Thyroid gland (tissue), 4 donors: ENCODE data around the gene PJA1. TPM values are rescaled to one million over a fixed set of nuclear protein-coding genes. Genes with fewer than 3 reads are reported as not detected.

Experiments
- DNase-seq, 2 donors: peaks; one replicate each; pipeline ENCODE4 v3.0.0-alpha.2; 2019
- H3K27ac ChIP-seq, 3 donors: fragments of 200-600 bp; sonication (generic); 1 replicate in 2 of 3; 2 replicates in 1 of 3; pipeline ENCODE4 v1.5.1; 2016 to 2019; ENCODE audit warnings: mild to moderate bottlenecking in 1 of 3, moderate library complexity in 1 of 3
- H3K27me3 ChIP-seq: fragments of 200-600 bp; sonication (generic); one replicate; pipeline ENCODE4 v1.5.1; 2019
- H3K36me3 ChIP-seq, 2 donors: fragments of 200-600 bp; sonication (generic); one replicate each; pipeline ENCODE4 v1.5.1; 2016 to 2019
- H3K4me1 ChIP-seq, 2 donors: fragments of 200-600 bp; sonication (generic); one replicate each; pipeline ENCODE4 v1.5.1; 2017 to 2019
- H3K4me3 ChIP-seq, 3 donors: fragments of 200-600 bp; sonication (generic); replicated peaks in 1 of 3; 1 replicate in 2 of 3; 2 replicates in 1 of 3; pipeline ENCODE4 v1.5.1; 2016; ENCODE audit warnings: mild to moderate bottlenecking in 1 of 3
- H3K9me3 ChIP-seq: fragments of 200-600 bp; sonication (generic); one replicate; pipeline ENCODE4 v1.5.1; 2017
- POLR2A ChIP-seq, 2 donors: fragments of 450-650 bp; IDR thresholded peaks; one replicate each; pipeline ENCODE4 v1.6.1; 2017; ENCODE audit warnings: antibody characterized with exemption in 2 of 2, mild to moderate bottlenecking in 2 of 2, moderate library complexity in 1 of 2
- WGBS, 2 donors: methylation state at CpG; one replicate each; pipeline ENCODE4 v1.1.5; 2017; 5-methylcytosine and 5-hydroxymethylcytosine counted together
- intact Hi-C: fragments of 100-400 bp; cut with DNase I; formaldehyde crosslinking; loops from one replicate; pipeline ENCODE4 v1.15.1; 2023
- total RNA-seq, 4 donors: library from RNA; depleted of rRNA; stranded (reverse); fragments of >200 nt; gene quantifications; one replicate each; pipeline ENCODE4 v1.2.3, GENCODE V29; 2016
- TF ChIP-seq, protein P1 (sequence below), 6 experiments: fragments of 200-600 bp in 3 of 6; fragments of 450-650 bp in 3 of 6; sonication (generic) in 3 of 6; IDR thresholded peaks; one replicate each; pipeline ENCODE4 v1.5.1; 2016 to 2019; ENCODE audit warnings: antibody characterized with exemption in 6 of 6, mild to moderate bottlenecking in 2 of 6, inconsistent platforms in 1 of 6, moderate library complexity in 1 of 6

Gene PJA1
- total RNA-seq, 4 donors from 2014 or later, result 29.7 to 60.0 (median 50.1) TPM

DNA sequence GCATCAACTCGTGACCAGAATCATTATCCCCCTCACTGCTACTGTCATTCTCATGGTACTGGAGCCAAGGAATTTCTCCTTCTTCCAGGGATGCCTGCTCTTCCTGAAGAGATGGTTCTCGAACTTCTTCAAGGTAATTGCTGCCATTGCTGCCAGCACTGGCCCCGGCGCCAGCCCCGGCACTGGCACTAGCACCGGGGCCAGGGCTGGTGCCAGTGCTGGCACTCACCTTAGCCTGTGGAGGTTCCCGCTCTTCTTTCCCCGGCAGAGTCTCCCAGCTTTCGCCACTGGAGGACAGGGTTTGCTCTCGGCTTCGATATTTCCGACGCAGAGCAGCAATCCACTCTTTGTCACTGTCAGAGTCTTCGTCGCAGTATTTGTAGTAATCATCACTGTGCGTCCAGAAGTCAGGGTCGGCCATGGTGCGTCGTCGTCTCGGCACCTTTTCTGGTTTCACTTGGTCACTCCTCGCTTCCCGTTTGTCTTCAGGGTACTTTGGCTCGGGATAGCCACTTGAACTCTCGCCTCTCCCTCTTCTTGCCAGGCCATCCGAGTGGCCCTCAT is 3.4 kb downstream of the PJA1 start:
- intact Hi-C loops, result no loop called here
- TF ChIP-seq, protein P1, sequence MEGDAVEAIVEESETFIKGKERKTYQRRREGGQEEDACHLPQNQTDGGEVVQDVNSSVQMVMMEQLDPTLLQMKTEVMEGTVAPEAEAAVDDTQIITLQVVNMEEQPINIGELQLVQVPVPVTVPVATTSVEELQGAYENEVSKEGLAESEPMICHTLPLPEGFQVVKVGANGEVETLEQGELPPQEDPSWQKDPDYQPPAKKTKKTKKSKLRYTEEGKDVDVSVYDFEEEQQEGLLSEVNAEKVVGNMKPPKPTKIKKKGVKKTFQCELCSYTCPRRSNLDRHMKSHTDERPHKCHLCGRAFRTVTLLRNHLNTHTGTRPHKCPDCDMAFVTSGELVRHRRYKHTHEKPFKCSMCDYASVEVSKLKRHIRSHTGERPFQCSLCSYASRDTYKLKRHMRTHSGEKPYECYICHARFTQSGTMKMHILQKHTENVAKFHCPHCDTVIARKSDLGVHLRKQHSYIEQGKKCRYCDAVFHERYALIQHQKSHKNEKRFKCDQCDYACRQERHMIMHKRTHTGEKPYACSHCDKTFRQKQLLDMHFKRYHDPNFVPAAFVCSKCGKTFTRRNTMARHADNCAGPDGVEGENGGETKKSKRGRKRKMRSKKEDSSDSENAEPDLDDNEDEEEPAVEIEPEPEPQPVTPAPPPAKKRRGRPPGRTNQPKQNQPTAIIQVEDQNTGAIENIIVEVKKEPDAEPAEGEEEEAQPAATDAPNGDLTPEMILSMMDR (IDR thresholded peaks at IDR 0.05), result no peak
- TF ChIP-seq POLR2A (IDR thresholded peaks at IDR 0.05), result no peak
- 86 to 91% methylated on average over 25 to 26 of the region's 26 CpGs for WGBS, 2 donors
- Histone ChIP-seq H3K36me3 (no peaks in the 10 kb centered on the region), H3K4me1 (no peaks in the 10 kb centered on the region), H3K9me3 (no peaks in the 10 kb centered on the region), H3K27me3 (no peaks in the 10 kb centered on the region), H3K27ac (no peak overlapping the region), H3K4me3 (no peak overlapping the region)
- DNase-seq, result no peak

DNA sequence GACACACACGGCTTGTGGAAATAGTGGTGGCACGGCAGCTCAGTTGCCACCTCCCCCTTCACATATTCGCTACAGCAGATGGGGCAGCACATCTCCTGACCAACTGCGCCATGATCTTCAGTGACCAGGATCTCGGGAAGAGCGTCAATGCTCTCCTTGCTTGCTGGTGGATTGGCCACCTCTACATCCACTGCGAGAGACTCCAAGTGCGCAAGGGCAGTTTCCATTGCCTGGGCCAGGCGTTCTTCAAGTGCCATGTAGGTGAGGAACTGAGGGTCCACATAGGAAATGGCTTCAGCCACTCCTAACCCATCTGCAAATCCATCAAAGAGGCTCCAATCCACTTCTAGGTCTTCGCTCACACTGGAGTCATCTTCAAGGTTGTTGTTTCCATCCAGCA is 3.9 kb downstream of the PJA1 start:
- Histone ChIP-seq H3K4me1 (no peaks in the 10 kb centered on the region), H3K4me3 (no peak overlapping the region), H3K27me3 (no peaks in the 10 kb centered on the region), H3K27ac (no peak overlapping the region), H3K36me3 (no peaks in the 10 kb centered on the region), H3K9me3 (no peaks in the 10 kb centered on the region)
- intact Hi-C loops, result no loop called here
- 93 to 100% methylated on average over 2 to 3 of the region's 10 CpGs for WGBS, 2 donors
- DNase-seq, result no peak
- no peak for TF ChIP-seq POLR2A (IDR thresholded peaks at IDR 0.05)
- TF ChIP-seq, protein P1 (IDR thresholded peaks at IDR 0.05), result no peak

DNA sequence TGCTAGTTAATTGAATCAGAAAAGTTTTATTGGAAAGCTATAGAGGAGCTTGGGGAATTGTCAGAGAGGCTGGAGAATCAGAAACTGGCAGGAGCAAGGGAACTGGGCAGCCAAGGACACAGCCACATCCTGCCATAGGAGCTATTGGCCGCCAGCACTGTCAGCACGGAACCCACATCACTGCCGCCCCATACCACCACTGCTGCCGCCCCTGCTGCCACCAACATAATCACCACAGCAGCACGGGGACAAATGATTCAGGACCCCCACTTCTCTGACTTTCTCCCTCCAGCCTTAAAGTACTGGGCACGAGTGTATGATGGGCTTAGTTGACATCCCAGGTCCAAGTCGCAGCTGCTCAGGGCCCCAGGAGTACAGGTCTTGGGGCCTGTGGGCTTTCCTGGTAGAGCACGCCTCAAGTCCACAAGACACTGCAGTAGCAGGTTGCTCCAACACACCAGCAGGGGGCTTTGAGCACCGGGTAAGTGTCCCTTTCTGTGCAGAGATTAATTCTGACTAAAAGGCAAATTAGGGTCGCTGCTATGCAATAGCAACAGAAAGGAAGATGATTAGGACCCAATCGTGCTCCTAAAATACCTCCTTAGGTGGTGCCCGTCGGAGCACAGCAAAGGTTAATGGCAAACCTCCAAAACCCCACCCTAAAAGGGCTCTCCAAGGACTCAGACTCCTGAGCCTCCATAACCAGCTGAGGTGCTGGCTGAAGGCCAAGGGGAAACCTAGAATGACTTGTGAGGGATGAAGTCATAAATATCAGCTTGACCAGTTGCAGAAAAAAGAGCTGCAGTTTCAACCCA is 6.9 kb downstream of the PJA1 start:
- intact Hi-C loops, result no loop called here
- 48 to 56% methylated on average over 8 to 12 of the region's 13 CpGs for WGBS, 2 donors
- TF ChIP-seq POLR2A (IDR thresholded peaks at IDR 0.05), result no peak
- TF ChIP-seq, protein P1 (IDR thresholded peaks at IDR 0.05), result peak in 4 of 6 experiments; percentile 37 to 44 (median 42)

DNA sequence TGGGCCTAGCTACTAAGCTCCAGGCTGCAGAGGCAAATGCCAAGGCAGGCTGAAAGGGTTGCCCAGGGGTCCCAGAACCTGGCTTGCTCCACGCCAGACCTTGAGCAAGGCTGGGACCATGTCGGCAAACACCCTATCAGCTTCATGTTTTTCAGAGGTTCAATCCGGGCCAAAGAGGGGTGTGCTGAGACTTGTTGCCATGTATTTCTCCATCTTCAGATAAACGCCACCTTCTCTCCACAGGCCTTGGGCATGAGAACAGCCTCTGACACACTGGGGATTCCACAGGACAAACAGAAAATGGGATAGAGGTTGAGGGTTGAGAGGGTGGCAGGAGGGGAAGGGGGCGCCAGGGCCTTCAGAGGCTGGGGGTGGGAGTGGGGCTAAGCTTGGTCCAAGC is 8.6 kb downstream of the PJA1 start:
- Histone ChIP-seq H3K27ac (no peak overlapping the region), H3K36me3 (no peaks in the 10 kb centered on the region), H3K27me3 (no peaks in the 10 kb centered on the region), H3K4me1 (peaks cover 0 to 4% of the 10 kb centered on the region in 2 donors), H3K4me3 (no peak overlapping the region), H3K9me3 (no peaks in the 10 kb centered on the region)
- TF ChIP-seq, protein P1 (IDR thresholded peaks at IDR 0.05), result no peak
- TF ChIP-seq POLR2A (IDR thresholded peaks at IDR 0.05), result no peak
- intact Hi-C loops, result no loop called here
- 74 to 96% methylated on average over 3 to 5 of the region's 5 CpGs for whole genome bisulfite sequencing, 2 donors
- DNase-seq, result no peak

More for the DNA sequence above, 6.9 kb downstream of the PJA1 start:
- H3K4me1 ChIP-seq, result no peaks in the 10 kb centered on the region
- no peaks in the 10 kb centered on the region for H3K27me3 ChIP-seq
- DNase-seq, result peak; percentile 86 to 88
- H3K36me3 ChIP-seq, result no peaks in the 10 kb centered on the region
- no peaks in the 10 kb centered on the region for H3K9me3 ChIP-seq
- H3K4me3 ChIP-seq, result no peak overlapping the region
- H3K27ac ChIP-seq, result no peak overlapping the region
